Dermis microvascular lymphatic vessel endothelial cell (primary cell): ENCODE data around the gene TCEAL6. TPM values are rescaled to one million over a fixed set of nuclear protein-coding genes. Genes with fewer than 3 reads are reported as not detected.
"Not testable (repeated sequence)": the region's sequence is repeated elsewhere in the genome, so short reads cannot be mapped to it uniquely, and the experiment has no call there.

Experiments
- DNase-seq, 2 donors: peaks; one replicate each; pipeline versions ENCODE4 v3.0.0 to v3.0.0-alpha.2; 2010; ENCODE audit warnings: low read depth in 2 of 2
- total RNA-seq: library from RNA; depleted of rRNA; stranded (reverse); fragments of >200 nt; gene quantifications from 2 replicates; pipeline ENCODE4 v1.2.1, GENCODE V29; 2014

TCEAL6 gene
- total RNA-seq: not detected in 2 replicates

- not testable (repeated sequence) for DNase-seq
These were observed at the start of gene TCEAL6 for GRCh38 chrX:102142274-102142673. Gene TCEAL6 (minus strand): TSS chrX:102142481.

- no peak for DNase-seq
These were observed 43.9 kb upstream of the TCEAL6 start for GRCh38 chrX:102185967-102186720.

GRCh38 chrX:102155806-102156179, 13.5 kb upstream of the TCEAL6 start, which contains the start of gene BEX5:
Gene BEX5 (minus strand): TSS chrX:102155977. CDS start chrX:102154265, 1,712 bp downstream.
- peak; percentile 14 to 35 for DNase-seq

GRCh38 chrX:102154900-102155805, 12.9 kb upstream of the TCEAL6 start:
- no peak for DNase-seq

DNA sequence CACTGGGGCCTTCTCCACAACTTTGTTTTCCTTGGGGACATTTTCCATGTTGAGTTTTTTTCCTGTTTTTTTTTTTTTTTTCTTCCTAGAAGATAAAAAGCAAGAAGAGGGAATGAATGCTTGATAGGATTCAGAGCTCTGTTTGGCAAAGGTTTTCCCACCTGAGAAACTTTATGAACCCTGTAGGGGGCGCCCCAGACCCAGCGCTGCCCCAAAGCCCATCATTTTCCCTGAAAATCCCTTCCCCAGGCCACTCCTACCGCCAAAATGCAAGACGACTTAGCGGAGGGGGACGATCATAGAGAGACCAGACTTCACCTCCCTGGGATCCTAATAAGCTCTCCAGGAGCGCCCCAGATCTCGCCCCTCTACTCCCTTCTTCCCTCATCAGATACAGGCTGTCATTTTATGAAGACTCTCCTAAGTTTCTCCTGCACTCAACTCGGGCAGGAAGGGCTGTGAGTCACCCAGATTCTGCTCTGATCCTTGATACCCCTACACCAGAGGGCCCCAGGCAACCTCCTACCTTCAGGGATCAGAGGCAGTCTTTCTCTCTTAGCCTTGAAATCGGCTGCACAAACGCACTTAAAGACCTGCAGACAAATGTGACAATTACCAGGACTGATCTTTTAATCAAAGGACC, 12.1 kb upstream of the TCEAL6 start:
- DNase-seq: no peak

- not testable (repeated sequence) for DNase-seq
These were observed 650 bp downstream of the TCEAL6 start for GRCh38 chrX:102141631-102142030.

- not testable (repeated sequence) for DNase-seq
These were observed 1.4 kb downstream of the TCEAL6 start for GRCh38 chrX:102140876-102141275.

DNA sequence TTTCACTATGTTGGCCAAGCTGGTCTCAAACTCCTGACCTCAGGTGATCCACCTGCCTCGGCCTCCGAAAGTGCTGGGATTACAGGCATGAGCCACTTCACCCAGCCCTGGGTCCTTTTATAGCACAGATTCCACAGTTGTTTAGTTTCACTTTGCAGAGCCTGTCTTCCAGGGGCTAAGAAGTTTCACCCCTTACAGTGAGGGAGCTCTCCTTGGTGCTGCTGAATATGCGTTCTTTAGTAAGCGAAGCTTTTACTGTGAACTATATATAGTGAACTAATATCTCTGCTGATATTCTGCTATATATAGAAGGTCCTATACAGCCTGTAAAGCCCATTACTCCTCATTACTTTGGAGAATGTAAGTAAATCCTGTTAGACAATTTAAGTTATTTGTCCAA, 4.2 kb downstream of the TCEAL6 start:
- DNase-seq: peak in 1 of 2 donors; percentile 1

- peak; percentile 7 to 14 for DNase-seq
These were observed 12.8 kb downstream of the TCEAL6 start for GRCh38 chrX:102129473-102129872.

- DNase-seq: no peak
These were observed 15.4 kb downstream of the TCEAL6 start for GRCh38 chrX:102126863-102127262.

DNA sequence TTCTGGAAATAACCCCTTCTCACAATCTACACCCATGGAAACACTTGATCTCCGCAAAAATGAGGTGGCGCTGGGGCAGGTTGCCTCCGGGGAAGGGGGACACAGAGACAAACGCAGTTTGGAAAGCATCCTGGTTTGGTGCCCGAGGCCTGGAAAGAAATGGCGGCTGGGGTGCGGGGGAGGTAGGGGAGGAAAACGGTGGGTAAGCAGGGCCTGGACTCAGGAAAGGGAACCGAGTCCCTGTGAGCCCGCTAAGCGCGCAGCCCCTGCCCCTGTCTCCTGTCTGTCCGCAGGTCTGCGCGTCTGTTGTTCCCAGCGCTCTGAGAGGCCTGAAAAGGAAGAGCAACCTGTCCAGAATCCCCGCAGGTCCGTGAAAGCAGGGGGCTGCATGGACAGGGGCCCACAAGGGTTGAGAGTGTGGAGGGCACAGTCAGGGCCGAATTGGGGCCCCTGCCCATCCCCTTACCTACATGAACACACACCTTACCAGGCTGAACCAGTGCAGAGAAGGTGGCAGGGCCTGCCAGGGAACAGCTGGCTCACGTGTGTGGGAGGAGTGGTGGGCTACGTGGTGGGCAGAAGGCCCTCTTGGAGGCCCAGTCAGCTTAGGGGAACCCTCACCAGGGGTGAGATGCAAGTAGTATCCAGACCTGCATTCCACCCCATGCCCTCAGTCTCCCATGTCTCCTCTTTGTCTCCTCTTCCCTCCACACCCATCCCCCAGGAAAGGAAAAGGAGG, 16.0 kb downstream of the TCEAL6 start:
- not testable (repeated sequence) for DNase-seq

- DNase-seq: not testable (repeated sequence)
These were observed 16.8 kb downstream of the TCEAL6 start, which contains the start of gene TCEAL2 for GRCh38 chrX:102125436-102125835. Gene TCEAL2 (plus strand): TSS chrX:102125679. CDS start chrX:102126831, 1,152 bp downstream.

- not testable (repeated sequence) for DNase-seq
These were observed 17.3 kb downstream of the TCEAL6 start for GRCh38 chrX:102125014-102125413.

DNA sequence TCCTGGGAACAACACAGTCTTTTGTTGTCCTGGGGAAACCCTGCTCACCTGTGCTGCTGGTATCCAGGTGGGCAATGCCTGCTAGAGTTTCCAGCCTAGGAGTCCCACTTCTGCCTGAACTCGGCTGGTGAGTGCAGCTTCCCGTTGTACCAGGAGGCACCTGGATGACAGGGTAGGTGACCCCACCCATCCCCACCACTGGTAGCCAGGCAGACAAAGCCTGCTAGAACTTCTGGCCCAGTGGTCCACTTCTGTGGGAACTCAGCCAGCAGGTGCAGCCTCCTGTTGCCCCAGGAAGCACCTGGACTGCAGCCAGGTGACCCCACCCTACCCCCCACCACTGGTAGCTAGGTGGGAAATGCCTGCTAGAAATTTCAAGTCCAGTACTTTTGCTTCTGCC, 26.5 kb downstream of the TCEAL6 start:
- DNase-seq: no peak

DNA sequence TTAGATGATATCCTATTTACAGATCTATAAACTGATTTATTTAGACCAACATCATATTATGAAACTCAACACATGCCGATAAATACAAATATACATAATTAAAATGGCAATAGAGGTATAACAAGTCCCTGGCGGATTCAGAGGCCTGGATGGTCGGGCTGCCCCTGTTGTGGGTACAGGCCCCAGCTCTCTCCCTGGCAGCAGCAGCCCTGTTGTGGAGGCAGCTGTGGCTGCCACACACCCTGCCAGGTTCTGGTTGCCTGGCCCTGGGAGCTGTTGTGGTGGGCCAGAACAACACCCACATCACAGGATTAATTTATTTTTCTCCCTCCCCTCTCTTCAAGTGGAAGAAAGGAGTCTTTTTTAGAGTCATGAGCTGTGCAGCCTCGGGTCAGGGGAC, 28.9 kb downstream of the TCEAL6 start:
- DNase-seq: no peak

Other genes starting within 250 kb of the TCEAL6 start
- gene ZMAT1, start 210.5 kb downstream of the TCEAL6 start, total RNA-seq: 0.64 and 1.3 TPM in 2 replicates
- gene TCEAL2, start 16.8 kb downstream of the TCEAL6 start, total RNA-seq: not detected in 2 replicates
- gene BEX5, start 13.5 kb upstream of the TCEAL6 start, total RNA-seq: 0.90 and 1.6 TPM in 2 replicates
- not detected in 2 replicates for gene TCP11X1, start 72.8 kb upstream of the TCEAL6 start, total RNA-seq
- not detected in 2 replicates for gene NXF2, start 104.7 kb upstream of the TCEAL6 start, total RNA-seq